Hepatocyte (in vitro differentiated cells): ENCODE measurements around the gene NPB. TPM values are rescaled to one million over a fixed set of nuclear protein-coding genes. Genes with fewer than 3 reads are reported as not detected.

Source experiments
- DNase-seq: peaks from one replicate; pipeline ENCODE4 v3.0.0-alpha.2; 2016; ENCODE audit warnings: low spot score
- H2AFZ ChIP-seq: fragments of 200-600 bp; sonication (generic); 2 replicates; pipeline ENCODE4 v1.6.0; 2016; ENCODE audit warnings: antibody characterized with exemption, mild to moderate bottlenecking
- H3K27ac ChIP-seq: fragments of 200-600 bp; sonication (generic); 2 replicates; pipeline ENCODE4 v1.5.1; 2016; ENCODE audit warnings: mild to moderate bottlenecking
- H3K27me3 ChIP-seq: fragments of 200-600 bp; sonication (generic); 2 replicates; pipeline ENCODE4 v1.6.1; 2016
- H3K36me3 ChIP-seq: fragments of 200-600 bp; sonication (generic); replicated peaks from 2 replicates; pipeline ENCODE4 v1.5.1; 2016; ENCODE audit warnings: low read depth; ENCODE audit not compliant: insufficient read depth
- H3K4me1 ChIP-seq: fragments of 200-600 bp; sonication (generic); 2 replicates; pipeline ENCODE4 v1.5.1; 2016; ENCODE audit warnings: mild to moderate bottlenecking, moderate library complexity; ENCODE audit not compliant: insufficient read depth
- H3K4me2 ChIP-seq: fragments of 200-600 bp; sonication (generic); 2 replicates; pipeline ENCODE4 v1.6.0; 2016
- H3K4me3 ChIP-seq: fragments of 200-600 bp; sonication (generic); 2 replicates; pipeline ENCODE4 v1.5.1; 2016; ENCODE audit warnings: mild to moderate bottlenecking
- H3K79me2 ChIP-seq: fragments of 200-600 bp; sonication (generic); 2 replicates; pipeline ENCODE4 v1.6.0; 2017; ENCODE audit warnings: mild to moderate bottlenecking
- H3K9me2 ChIP-seq: fragments of 200-600 bp; sonication (generic); replicated peaks from 2 replicates; pipeline ENCODE4 v1.6.0; 2017; ENCODE audit warnings: mild to moderate bottlenecking; ENCODE audit not compliant: insufficient read depth
- H3K9me3 ChIP-seq: fragments of 200-600 bp; sonication (generic); 2 replicates; pipeline ENCODE4 v1.5.1; 2016; ENCODE audit warnings: low read depth, mild to moderate bottlenecking
- H4K20me1 ChIP-seq: fragments of 200-600 bp; sonication (generic); 2 replicates; pipeline ENCODE4 v1.6.0; 2016; ENCODE audit warnings: mild to moderate bottlenecking; ENCODE audit not compliant: insufficient read depth, poor library complexity, severe bottlenecking
- CTCF ChIP-seq: fragments of 200-600 bp; sonication (generic); IDR thresholded peaks from 2 replicates; pipeline ENCODE4 v1.5.1; 2016; ENCODE audit warnings: antibody characterized with exemption, mild to moderate bottlenecking; ENCODE audit not compliant: poor library complexity
- EZH2 ChIP-seq: fragments of 200-600 bp; sonication (generic); IDR thresholded peaks from 2 replicates; pipeline ENCODE4 v1.6.1; 2016; ENCODE audit warnings: antibody characterized with exemption, mild to moderate bottlenecking, borderline replicate concordance
- EZH2phosphoT487 ChIP-seq: fragments of 200-600 bp; sonication (generic); IDR thresholded peaks from one replicate; pipeline ENCODE4 v1.6.1; 2018; ENCODE audit warnings: antibody characterized with exemption, mild to moderate bottlenecking, low read depth, moderate library complexity; ENCODE audit not compliant: unreplicated experiment, severe bottlenecking
- WGBS: methylation state at CpG from one replicate; pipeline ENCODE4 v1.1.6; 2016; ENCODE audit warnings: low lambda C conversion rate; ENCODE audit errors: missing lambda C conversion rate; 5-methylcytosine and 5-hydroxymethylcytosine counted together
- polyA plus RNA-seq: library from polyadenylated mRNA; unstranded; fragments of >200 nt; fragmentation: Nextera tagmentation; extraction: Ambion mirVana; gene quantifications from 2 replicates; pipeline ENCODE4 v1.2.1, GENCODE V29; 2016
- total RNA-seq: library from RNA; depleted of rRNA; stranded (reverse); fragments of >200 nt; gene quantifications from 2 replicates; pipeline ENCODE4 v1.2.3, GENCODE V29; 2014

Gene NPB
- total and polyA plus RNA-seq, 2 experiments from 2014 or later = 0.47 to 2.2 TPM

- 90% methylated on average over 25 of the region's 31 CpGs for WGBS
- TF ChIP-seq EZH2phosphoT487 = no peak
- no peak for TF ChIP-seq CTCF
- TF ChIP-seq EZH2 = no peak
Observed at GRCh38 chr17:81929253-81930141, 27.5 kb downstream of the NPB start.

GRCh38 chr17:81930142-81931125 is 28.4 kb downstream of the NPB start:
- Histone ChIP-seq H2AFZ (no peak overlapping the region), H3K9me3 (no peaks in the 10 kb centered on the region), H4K20me1 (peaks cover 9% of the 10 kb centered on the region), H3K4me2 (no peak overlapping the region), H3K79me2 (peaks cover 13% of the 10 kb centered on the region), H3K4me3 (no peak overlapping the region), H3K27ac (no peak overlapping the region), H3K4me1 (peaks cover 20% of the 10 kb centered on the region), H3K9me2 (no peaks in the 10 kb centered on the region), H3K36me3 (no peaks in the 10 kb centered on the region), H3K27me3 (no peaks in the 10 kb centered on the region)
- no peak for DNase-seq
- TF ChIP-seq EZH2 (no peak), EZH2phosphoT487 (no peak), CTCF (no peak)
- WGBS = 84% methylated on average over 20 of the region's 20 CpGs

More at GRCh38 chr17:81929253-81930141, 27.5 kb downstream of the NPB start:
- no peak for DNase-seq
- no peaks in the 10 kb centered on the region for H3K9me2 ChIP-seq
- peaks cover 18% of the 10 kb centered on the region for H4K20me1 ChIP-seq
- H3K27me3 ChIP-seq = no peaks in the 10 kb centered on the region
- no peak overlapping the region for H3K27ac ChIP-seq
- no peaks in the 10 kb centered on the region for H3K9me3 ChIP-seq
- H3K36me3 ChIP-seq = no peaks in the 10 kb centered on the region
- H3K4me3 ChIP-seq = no peak overlapping the region
- peaks cover 22% of the 10 kb centered on the region for H3K79me2 ChIP-seq
- H3K4me1 ChIP-seq = peaks cover 30% of the 10 kb centered on the region
- no peak overlapping the region for H2AFZ ChIP-seq
- peak overlapping the region; percentile 98 for H3K4me2 ChIP-seq

GRCh38 chr17:81931189-81931556 is 29.1 kb downstream of the NPB start:
- TF ChIP-seq EZH2phosphoT487 (no peak), EZH2 (no peak), CTCF (no peak)
- H3K79me2 ChIP-seq = peaks cover 12% of the 10 kb centered on the region
- peaks cover 2% of the 10 kb centered on the region for H4K20me1 ChIP-seq
- no peaks in the 10 kb centered on the region for H3K9me2 ChIP-seq
- H3K4me1 ChIP-seq = peaks cover 13% of the 10 kb centered on the region
- H3K27me3 ChIP-seq = no peaks in the 10 kb centered on the region
- no peak overlapping the region for H2AFZ ChIP-seq
- H3K9me3 ChIP-seq = no peaks in the 10 kb centered on the region
- WGBS = 81% methylated on average over 12 of the region's 13 CpGs
- H3K36me3 ChIP-seq = no peaks in the 10 kb centered on the region
- no peak for DNase-seq
- H3K4me3 ChIP-seq = no peak overlapping the region
- no peak overlapping the region for H3K4me2 ChIP-seq
- no peak overlapping the region for H3K27ac ChIP-seq
